Central memory CD8-positive, alpha-beta T cell (primary cell): ENCODE measurements around the gene TMEM150C.
A peak's percentile ranks its signal among the peaks of the same experiment; 100 is the strongest.

Experiments used
- ATAC-seq: fragments of 150-1000 bp; cut with Tn5 transposase; replicated peaks from 2 replicates; pipeline ENCODE4 v1.10.0; 2022; ENCODE audit warnings: mild to moderate bottlenecking, moderate FRiP score, moderate number of reproducible peaks; ENCODE audit not compliant: poor library complexity, severe bottlenecking; ENCODE audit errors: extremely low read depth
- DNase-seq, 2 donors: peaks; one replicate each; pipeline ENCODE4 v3.0.0; 2021; ENCODE audit warnings: low spot score in 2 of 2
- H3K27ac Mint-ChIP-seq: one replicate; pipeline ENCODE4 v1.8.0; 2022; ENCODE audit warnings: low read depth, mild to moderate bottlenecking, moderate library complexity, mixed read lengths
- H3K27me3 Mint-ChIP-seq: one replicate; pipeline ENCODE4 v1.8.0; 2022; ENCODE audit warnings: mixed read lengths
- H3K36me3 Mint-ChIP-seq: one replicate; pipeline ENCODE4 v1.8.0; 2022; ENCODE audit warnings: mild to moderate bottlenecking, moderate library complexity, mixed read lengths; ENCODE audit not compliant: insufficient read depth
- H3K4me1 Mint-ChIP-seq: one replicate; pipeline ENCODE4 v1.8.0; 2022; ENCODE audit warnings: mixed read lengths
- H3K4me3 Mint-ChIP-seq: one replicate; pipeline ENCODE4 v1.8.0; 2022; ENCODE audit warnings: mild to moderate bottlenecking, moderate library complexity, mixed read lengths
- H3K9me3 Mint-ChIP-seq: one replicate; pipeline ENCODE4 v1.8.0; 2022; ENCODE audit warnings: mixed read lengths

TMEM150C gene

DNA sequence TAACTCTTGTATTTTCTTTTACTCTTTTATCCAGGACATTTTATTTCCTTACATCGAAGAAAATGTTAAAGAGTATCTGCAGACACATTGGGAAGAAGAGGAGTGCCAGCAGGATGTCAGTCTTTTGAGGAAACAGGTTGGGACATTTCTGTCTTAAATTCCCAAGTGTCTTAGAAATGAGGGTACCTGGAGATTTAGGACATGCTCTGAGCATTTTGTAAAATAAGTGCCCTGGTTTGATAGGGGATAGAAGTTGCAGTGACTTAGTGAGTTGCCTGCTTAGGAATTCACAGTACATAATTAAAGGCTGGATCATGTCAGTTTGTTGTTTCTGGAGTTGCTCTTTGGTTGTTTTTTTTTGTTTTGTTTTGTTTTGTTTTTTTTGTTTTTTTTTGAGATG is 113.9 kb downstream of the TMEM150C start:
- no peak overlapping the region for H3K4me3 Mint-ChIP-seq
- DNase-seq (no peak), ATAC-seq (no peak)
- H3K36me3 Mint-ChIP-seq: peaks cover 53% of the 10 kb centered on the region
- peak overlapping the region; percentile 13 for H3K27ac Mint-ChIP-seq
- peaks cover 14% of the 10 kb centered on the region for H3K4me1 Mint-ChIP-seq
- H3K27me3 Mint-ChIP-seq: no peaks in the 10 kb centered on the region
- no peaks in the 10 kb centered on the region for H3K9me3 Mint-ChIP-seq

DNA sequence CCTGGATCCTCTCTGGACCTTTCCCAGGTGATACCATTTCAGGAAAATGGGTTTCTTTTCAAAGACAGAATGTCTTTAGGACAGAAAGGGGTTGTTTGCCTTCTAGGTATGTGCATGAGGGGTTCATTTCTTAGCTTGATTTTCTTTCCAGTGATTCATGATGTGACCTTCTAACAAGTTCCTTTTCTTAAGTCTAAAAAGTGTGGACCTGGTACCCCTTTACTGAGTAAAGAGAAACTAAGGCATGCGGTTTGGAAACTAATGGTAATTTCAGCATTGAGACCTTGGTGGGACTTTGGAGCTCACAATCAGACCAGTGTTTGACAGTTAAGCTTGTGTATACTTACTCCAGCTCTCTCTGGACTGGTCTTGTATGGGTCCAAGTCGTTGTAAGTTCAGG is 122.7 kb downstream of the TMEM150C start:
- Mint-ChIP-seq H3K36me3 (no peaks in the 10 kb centered on the region), H3K27me3 (no peaks in the 10 kb centered on the region), H3K4me3 (no peak overlapping the region), H3K27ac (peak overlapping the region; percentile 36), H3K9me3 (no peaks in the 10 kb centered on the region), H3K4me1 (peaks cover 49% of the 10 kb centered on the region)
- ATAC-seq (no peak), DNase-seq (no peak)

DNA sequence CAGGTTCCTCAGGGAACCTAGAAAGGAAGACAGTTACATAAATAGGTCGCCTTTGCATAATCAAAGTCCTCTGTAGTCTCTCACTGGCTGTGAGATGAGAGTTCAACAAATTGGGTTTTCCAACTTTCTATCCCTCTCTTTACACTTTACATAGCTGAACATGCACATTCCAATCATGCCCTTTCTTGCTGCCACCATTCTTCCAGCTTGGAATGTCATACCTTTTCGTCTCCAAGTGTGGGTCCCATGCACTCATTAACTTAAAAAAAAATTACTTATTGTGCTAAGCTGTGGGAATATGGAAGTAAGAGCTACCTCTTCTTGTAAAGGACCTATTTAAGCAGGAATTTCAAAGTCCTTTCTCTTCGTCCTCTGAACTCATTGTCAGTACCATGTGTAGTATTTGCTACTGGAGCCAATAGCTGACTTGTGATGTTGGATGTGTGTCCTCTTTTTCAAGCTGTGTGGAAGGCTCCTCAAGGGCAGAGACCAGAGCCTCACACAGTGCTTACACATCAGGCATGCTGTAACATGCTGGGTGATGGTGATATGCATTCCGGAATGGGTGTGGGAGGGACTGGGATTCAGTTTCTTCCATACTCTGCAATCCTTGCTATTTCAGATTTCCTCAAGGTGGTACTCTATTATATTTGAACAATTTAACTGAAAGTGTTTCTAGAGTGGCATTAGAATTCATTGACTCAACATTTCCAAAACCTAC is 124.3 kb downstream of the TMEM150C start:
- Mint-ChIP-seq H3K36me3 (no peaks in the 10 kb centered on the region), H3K9me3 (no peaks in the 10 kb centered on the region), H3K4me1 (peaks cover 49% of the 10 kb centered on the region), H3K27ac (no peak overlapping the region), H3K27me3 (no peaks in the 10 kb centered on the region), H3K4me3 (no peak overlapping the region)
- DNase-seq: no peak
- no peak for ATAC-seq

DNA sequence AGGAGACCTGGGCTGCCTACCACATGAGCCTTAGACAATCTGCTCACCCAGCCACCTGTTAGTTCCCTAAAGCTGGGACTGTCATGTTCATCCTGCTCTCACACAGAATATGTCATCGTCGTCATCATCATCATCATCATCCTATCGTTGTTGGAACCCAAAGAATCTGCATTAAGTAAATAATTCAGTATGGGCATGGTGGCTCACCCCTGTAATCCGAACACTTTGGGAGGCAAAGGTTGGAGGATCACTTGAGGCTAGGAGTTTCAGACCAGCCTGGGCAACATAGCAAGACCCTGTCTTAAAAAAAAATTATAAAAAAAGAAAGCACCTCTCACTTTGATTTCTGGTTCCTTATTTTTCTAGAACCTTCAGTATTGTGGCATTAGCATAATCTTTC is 125.0 kb downstream of the TMEM150C start:
- no peak for DNase-seq
- Mint-ChIP-seq H3K9me3 (no peaks in the 10 kb centered on the region), H3K4me1 (peaks cover 49% of the 10 kb centered on the region), H3K27me3 (no peaks in the 10 kb centered on the region), H3K27ac (no peak overlapping the region), H3K4me3 (no peak overlapping the region), H3K36me3 (peaks cover 3% of the 10 kb centered on the region)
- ATAC-seq: no peak

DNA sequence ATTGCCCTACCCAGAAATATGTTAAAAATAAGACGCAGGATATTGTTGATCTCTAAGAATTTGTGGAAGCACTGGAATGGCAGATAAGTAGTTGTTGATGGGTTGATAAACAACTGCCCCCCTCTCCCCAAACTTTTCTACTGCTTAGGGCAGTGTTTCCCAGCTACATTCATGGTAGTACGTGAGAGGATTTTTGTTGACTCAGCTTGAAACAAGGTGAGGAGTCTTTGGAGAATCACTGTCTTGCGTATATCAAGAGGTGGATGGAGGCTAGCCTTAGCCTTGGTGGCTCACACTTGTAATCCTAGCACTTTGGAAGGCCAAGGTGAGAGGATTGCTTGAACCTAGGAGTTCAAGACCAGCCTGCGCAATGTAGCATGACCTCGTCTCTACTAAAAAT is 125.7 kb downstream of the TMEM150C start:
- DNase-seq: no peak
- Mint-ChIP-seq H3K9me3 (no peaks in the 10 kb centered on the region), H3K4me1 (peaks cover 50% of the 10 kb centered on the region), H3K4me3 (no peak overlapping the region), H3K36me3 (peaks cover 7% of the 10 kb centered on the region), H3K27me3 (no peaks in the 10 kb centered on the region), H3K27ac (no peak overlapping the region)
- no peak for ATAC-seq

DNA sequence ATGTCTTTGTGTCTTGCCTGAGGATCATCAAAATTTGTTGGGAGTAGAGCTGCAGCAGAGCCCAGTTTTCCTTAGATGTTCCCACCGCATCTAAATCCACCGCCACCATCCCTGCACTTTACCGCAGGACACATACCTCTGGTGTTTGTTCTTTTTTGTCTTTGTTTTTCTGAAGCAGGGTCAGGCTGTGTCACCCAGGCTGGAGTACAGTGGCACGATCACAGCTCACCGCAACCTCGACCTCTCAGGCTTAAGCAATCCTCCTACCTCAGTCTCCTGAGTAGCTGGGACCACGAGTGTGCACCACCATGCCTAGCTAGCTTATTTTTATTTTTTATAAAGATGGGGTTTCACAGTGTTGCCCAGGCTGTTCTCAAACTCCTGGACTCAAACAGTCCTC is 126.8 kb downstream of the TMEM150C start:
- H3K27ac Mint-ChIP-seq: no peak overlapping the region
- DNase-seq (no peak), ATAC-seq (no peak)
- no peak overlapping the region for H3K4me3 Mint-ChIP-seq
- peaks cover 46% of the 10 kb centered on the region for H3K4me1 Mint-ChIP-seq
- H3K9me3 Mint-ChIP-seq: no peaks in the 10 kb centered on the region
- H3K36me3 Mint-ChIP-seq: peaks cover 17% of the 10 kb centered on the region
- H3K27me3 Mint-ChIP-seq: no peaks in the 10 kb centered on the region

DNA sequence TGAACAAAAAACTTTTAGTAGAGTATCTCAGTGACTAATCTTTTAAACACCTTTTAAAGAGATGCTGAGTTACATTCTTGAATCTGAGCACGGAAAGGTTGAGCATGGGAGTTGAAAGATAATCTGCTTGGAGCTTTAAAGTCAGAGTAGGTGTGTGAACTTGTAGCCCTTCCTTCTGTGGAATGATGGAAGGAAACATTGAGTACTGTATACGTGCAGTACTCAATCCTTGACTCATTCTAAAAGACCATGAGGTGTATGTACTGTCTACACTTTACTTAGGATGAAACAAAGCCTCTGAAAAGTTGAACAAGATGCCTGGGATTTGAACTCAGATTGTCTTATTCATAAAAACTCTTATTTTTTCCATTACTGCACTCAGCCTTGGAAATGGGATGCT is 128.0 kb downstream of the TMEM150C start:
- H3K9me3 Mint-ChIP-seq: no peaks in the 10 kb centered on the region
- H3K4me3 Mint-ChIP-seq: no peak overlapping the region
- peaks cover 28% of the 10 kb centered on the region for H3K36me3 Mint-ChIP-seq
- peaks cover 45% of the 10 kb centered on the region for H3K4me1 Mint-ChIP-seq
- DNase-seq (no peak), ATAC-seq (no peak)
- H3K27me3 Mint-ChIP-seq: no peaks in the 10 kb centered on the region
- no peak overlapping the region for H3K27ac Mint-ChIP-seq
